SJCRH30 (cell line): ENCODE data around the gene SLC35C1. TPM values are rescaled to one million over a fixed set of nuclear protein-coding genes. Genes with fewer than 3 reads are reported as not detected.
"Not testable (repeated sequence)": the region's sequence is repeated elsewhere in the genome, so short reads cannot be mapped to it uniquely, and the experiment has no call there.

ENCODE experiments used
- DNase-seq, 2 experiments: peaks; one replicate each; pipeline ENCODE4 v3.0.0-alpha.2; 2015 to 2020
- H3K27ac ChIP-seq: fragments of 250-450 bp; sonication (Bioruptor Pico); 2 replicates; pipeline ENCODE4 v1.5.1; 2020; ENCODE audit warnings: mild to moderate bottlenecking, moderate library complexity
- H3K27me3 ChIP-seq: fragments of 250-450 bp; sonication (Bioruptor Pico); 2 replicates; pipeline ENCODE4 v1.5.1; 2020; ENCODE audit warnings: mild to moderate bottlenecking, moderate library complexity
- H3K36me3 ChIP-seq: fragments of 250-450 bp; sonication (Bioruptor Pico); 2 replicates; pipeline ENCODE4 v1.5.1; 2020; ENCODE audit warnings: mild to moderate bottlenecking, moderate library complexity
- H3K4me1 ChIP-seq: fragments of 250-450 bp; sonication (Bioruptor Pico); 2 replicates; pipeline ENCODE4 v1.5.1; 2020; ENCODE audit warnings: mild to moderate bottlenecking, moderate library complexity
- H3K4me3 ChIP-seq: fragments of 250-450 bp; sonication (Bioruptor Pico); 2 replicates; pipeline ENCODE4 v1.5.1; 2020; ENCODE audit warnings: mild to moderate bottlenecking, moderate library complexity
- H3K9me3 ChIP-seq: fragments of 250-450 bp; sonication (Bioruptor Pico); replicated peaks from 2 replicates; pipeline ENCODE4 v1.5.1; 2020; ENCODE audit warnings: mild to moderate bottlenecking, moderate library complexity
- total RNA-seq: library from RNA; depleted of rRNA; stranded (reverse); fragments of >200 nt; shearing (Covaris generic); gene quantifications from 2 replicates; pipeline ENCODE4 v1.2.3, GENCODE V29; 2014

SLC35C1 gene
- total RNA-seq, 1 experiment from 2014 or later: 3.3 TPM

DNA sequence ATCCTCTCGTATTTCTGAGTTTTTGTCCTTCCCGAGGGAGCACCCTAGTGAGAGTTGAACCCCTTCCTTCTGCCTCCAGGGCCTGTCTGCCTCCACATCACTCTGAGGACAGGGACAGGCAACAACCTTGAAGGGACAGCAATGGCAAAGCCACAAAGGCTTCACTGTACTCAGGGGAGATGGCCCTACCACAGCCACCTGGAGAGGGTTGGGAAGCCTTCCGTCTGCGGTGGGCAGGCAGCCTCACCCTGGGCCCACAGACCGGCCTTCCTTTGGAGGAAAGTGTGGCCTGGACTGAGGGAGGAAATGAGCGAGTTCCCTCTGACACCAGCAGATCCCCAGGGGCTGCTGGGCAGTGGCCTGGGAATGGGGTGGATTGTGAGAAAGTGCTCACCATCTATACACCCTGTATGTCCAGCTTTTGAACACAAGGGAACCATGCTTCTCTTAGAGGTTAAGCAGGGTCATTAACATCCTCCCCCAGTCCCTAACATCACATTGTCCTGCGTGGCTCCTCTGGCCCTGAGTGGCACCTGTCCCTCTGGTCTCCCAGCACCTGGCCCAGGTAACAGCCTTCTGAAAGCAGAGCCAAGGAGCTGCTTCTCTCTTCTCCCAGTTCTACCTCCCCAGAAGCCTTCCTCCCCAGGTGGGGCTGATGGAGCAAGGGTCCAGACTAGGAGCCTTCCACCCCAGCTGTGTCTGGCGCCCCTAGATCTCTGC, 6.8 kb downstream of the SLC35C1 start:
- H3K27ac ChIP-seq: no peak overlapping the region
- DNase-seq: no peak
- H3K27me3 ChIP-seq: no peaks in the 10 kb centered on the region
- no peak overlapping the region for H3K4me3 ChIP-seq
- no peaks in the 10 kb centered on the region for H3K4me1 ChIP-seq
- no peaks in the 10 kb centered on the region for H3K36me3 ChIP-seq
- no peaks in the 10 kb centered on the region for H3K9me3 ChIP-seq

DNA sequence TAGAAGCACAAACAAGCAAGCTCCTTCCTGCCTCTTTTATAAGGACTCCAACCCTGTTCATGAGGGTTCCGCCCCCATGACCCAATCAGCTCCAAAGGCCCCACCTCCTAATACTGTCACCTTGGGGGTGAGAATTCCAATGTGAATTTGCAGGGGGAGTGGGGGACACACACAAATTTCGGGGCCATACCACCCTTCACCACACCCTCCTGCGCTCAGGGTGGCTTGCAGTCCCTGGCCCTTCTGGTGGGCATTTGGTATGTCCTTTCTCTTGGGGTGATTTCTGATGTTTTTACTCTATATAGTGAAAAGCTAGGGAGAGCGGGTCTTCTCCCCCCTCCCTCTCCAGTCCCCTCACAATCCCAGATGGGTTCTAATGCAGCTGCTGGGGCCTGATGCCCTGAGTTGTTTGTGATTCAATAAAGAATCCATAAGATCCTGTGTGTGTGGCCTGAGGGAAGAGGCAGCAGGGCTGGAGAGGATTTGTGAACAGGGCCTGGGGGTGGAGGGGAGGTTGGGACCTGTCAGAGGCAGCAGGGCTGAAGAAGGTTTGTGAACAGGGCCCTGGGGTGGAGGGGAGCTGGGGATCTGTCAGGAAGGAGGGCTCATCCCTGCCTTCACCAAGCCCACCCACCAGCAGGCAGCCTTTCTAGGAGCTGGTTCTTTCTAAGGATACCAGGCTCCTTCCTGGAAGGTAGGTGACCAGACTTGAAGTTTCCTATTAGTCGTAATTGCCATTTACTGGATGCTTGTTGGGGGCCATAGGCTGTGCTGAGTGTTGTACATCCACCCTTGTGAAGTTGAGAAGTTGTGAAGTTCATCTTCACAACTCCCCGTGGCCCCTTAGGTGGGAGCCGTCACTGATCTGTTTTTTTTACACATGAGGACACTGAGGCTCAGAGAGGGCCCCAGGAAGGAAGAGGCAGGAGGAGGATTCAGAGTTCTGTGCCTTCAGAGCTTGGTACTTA, 7.9 kb downstream of the SLC35C1 start:
- Histone ChIP-seq H3K27ac (no peak overlapping the region), H3K4me3 (no peak overlapping the region), H3K9me3 (no peaks in the 10 kb centered on the region), H3K36me3 (no peaks in the 10 kb centered on the region), H3K4me1 (no peaks in the 10 kb centered on the region), H3K27me3 (no peaks in the 10 kb centered on the region)
- no peak for DNase-seq

DNA sequence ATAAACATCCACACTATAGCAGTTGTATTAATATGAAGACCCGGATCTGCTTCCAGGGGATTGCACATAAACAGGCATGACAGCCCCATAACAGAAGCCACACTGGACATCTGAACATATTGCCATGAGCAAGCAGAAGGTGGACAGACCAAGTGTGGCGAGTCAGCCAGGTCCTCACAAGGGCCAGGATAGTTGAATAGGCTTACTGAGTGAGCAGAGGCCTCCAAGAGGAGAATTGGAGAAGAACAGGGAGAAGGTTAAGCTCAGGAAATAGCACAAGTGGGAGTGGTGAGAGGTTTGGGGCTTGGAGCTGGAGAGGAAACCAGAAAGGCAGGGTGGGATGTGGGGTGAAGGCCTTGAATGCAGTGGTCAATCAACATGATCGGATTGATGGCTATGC, 10.8 kb downstream of the SLC35C1 start:
- peak in 1 of 2 experiments; percentile 22 for DNase-seq
- Histone ChIP-seq H3K36me3 (no peaks in the 10 kb centered on the region), H3K9me3 (no peaks in the 10 kb centered on the region), H3K27ac (no peak overlapping the region), H3K4me1 (no peaks in the 10 kb centered on the region), H3K4me3 (no peak overlapping the region), H3K27me3 (no peaks in the 10 kb centered on the region)

GRCh38 chr11:45816614-45817013, 11.7 kb downstream of the SLC35C1 start:
- H3K27me3 ChIP-seq: no peaks in the 10 kb centered on the region
- no peaks in the 10 kb centered on the region for H3K36me3 ChIP-seq
- no peaks in the 10 kb centered on the region for H3K4me1 ChIP-seq
- no peaks in the 10 kb centered on the region for H3K9me3 ChIP-seq
- no peak for DNase-seq
- no peak overlapping the region for H3K4me3 ChIP-seq
- H3K27ac ChIP-seq: no peak overlapping the region

GRCh38 chr11:45817191-45817590, 12.2 kb downstream of the SLC35C1 start:
- no peaks in the 10 kb centered on the region for H3K36me3 ChIP-seq
- no peaks in the 10 kb centered on the region for H3K27me3 ChIP-seq
- DNase-seq: no peak
- no peak overlapping the region for H3K27ac ChIP-seq
- no peaks in the 10 kb centered on the region for H3K9me3 ChIP-seq
- no peaks in the 10 kb centered on the region for H3K4me1 ChIP-seq
- no peak overlapping the region for H3K4me3 ChIP-seq

- Histone ChIP-seq H3K27ac (no peak overlapping the region), H3K9me3 (no peaks in the 10 kb centered on the region), H3K4me3 (no peak overlapping the region), H3K4me1 (no peaks in the 10 kb centered on the region), H3K36me3 (no peaks in the 10 kb centered on the region), H3K27me3 (no peaks in the 10 kb centered on the region)
- no peak for DNase-seq
Observed at GRCh38 chr11:45818961-45819605, 14.1 kb downstream of the SLC35C1 start.

DNA sequence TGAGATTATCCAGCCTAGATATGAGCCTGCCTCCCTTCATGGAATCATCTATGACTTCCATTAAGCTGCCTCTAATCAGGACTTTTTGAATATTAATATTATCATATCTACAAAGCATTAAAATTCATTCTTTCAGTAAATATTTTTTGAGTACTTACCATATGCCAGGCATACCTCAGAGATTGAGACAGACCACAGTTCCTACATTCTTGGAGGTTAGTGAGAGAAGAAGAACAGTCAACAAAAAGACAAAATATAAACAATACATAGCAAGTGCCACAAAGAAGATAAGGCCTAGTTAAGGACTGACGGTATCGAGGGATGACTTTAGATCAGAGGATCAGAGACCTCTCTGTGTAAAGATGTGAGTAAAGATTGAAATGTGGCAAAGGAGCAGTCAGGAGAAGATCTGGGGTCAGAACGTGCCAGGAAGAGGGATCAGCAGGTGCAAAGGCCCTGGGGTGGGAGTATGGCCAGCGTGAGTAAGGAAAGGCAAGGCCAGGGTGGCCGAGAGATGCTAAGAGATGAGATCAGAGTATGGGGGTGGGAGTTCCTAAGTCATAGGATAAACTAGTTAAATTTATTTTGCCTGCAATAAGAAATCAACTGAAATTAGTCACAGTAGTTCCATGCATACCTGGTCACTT, 15.4 kb downstream of the SLC35C1 start:
- H3K9me3 ChIP-seq: no peaks in the 10 kb centered on the region
- H3K4me1 ChIP-seq: no peaks in the 10 kb centered on the region
- H3K27me3 ChIP-seq: no peaks in the 10 kb centered on the region
- no peak overlapping the region for H3K4me3 ChIP-seq
- no peak overlapping the region for H3K27ac ChIP-seq
- H3K36me3 ChIP-seq: no peaks in the 10 kb centered on the region
- no peak for DNase-seq

GRCh38 chr11:45826492-45826891, 21.5 kb downstream of the SLC35C1 start:
- H3K36me3 ChIP-seq, DNase-seq, H3K27ac ChIP-seq, H3K27me3 ChIP-seq, H3K9me3 ChIP-seq, H3K4me1 ChIP-seq, H3K4me3 ChIP-seq: not testable (repeated sequence)

DNA sequence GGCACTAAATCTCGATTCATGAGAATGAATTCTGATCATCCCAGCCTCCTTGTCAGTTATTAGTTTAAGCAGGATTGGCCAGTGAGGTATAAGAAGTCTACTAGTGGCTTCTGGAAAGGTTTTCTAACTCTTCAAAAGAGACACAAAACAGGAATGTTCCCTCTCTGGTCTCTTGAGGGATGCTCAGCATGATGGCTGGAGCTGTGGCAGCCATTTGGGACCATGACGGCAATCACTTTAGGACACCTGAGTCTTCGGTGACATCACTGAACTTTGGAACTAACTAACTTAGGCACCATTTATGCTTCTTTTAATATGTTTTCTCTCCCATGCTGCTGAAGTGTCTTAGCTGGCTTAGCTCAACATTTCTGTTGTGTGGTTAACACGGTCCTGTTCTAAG, 22.2 kb downstream of the SLC35C1 start:
- Histone ChIP-seq H3K9me3 (no peaks in the 10 kb centered on the region), H3K27me3 (peaks cover 7% of the 10 kb centered on the region), H3K27ac (no peak overlapping the region), H3K4me1 (no peaks in the 10 kb centered on the region), H3K4me3 (no peak overlapping the region), H3K36me3 (no peaks in the 10 kb centered on the region)
- no peak for DNase-seq

DNA sequence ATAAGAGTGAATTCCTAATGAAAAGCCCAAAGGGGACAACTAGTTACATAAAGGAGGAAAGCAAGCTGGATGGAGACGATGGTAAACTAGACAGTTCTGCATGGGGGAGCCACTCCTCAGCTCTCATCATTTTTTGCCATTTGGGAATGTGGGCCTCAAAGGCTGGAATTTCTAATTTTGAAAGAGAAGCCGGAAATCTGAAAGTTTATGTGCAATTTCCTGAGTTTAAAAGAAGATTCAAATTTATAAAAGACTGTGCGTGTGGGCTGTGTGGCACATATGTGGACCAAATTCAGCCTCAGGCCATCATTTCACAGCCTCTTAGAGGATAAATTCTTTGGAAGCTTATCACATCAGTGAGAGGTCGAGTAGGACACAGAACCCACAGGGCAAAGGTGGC, 24.0 kb downstream of the SLC35C1 start:
- DNase-seq: no peak
- no peaks in the 10 kb centered on the region for H3K36me3 ChIP-seq
- H3K4me3 ChIP-seq: no peak overlapping the region
- no peaks in the 10 kb centered on the region for H3K9me3 ChIP-seq
- no peaks in the 10 kb centered on the region for H3K4me1 ChIP-seq
- H3K27me3 ChIP-seq: peaks cover 7% of the 10 kb centered on the region
- H3K27ac ChIP-seq: no peak overlapping the region

- H3K4me3 ChIP-seq: no peak overlapping the region
- no peaks in the 10 kb centered on the region for H3K4me1 ChIP-seq
- no peak for DNase-seq
- H3K36me3 ChIP-seq: no peaks in the 10 kb centered on the region
- no peaks in the 10 kb centered on the region for H3K9me3 ChIP-seq
- peaks cover 10% of the 10 kb centered on the region for H3K27me3 ChIP-seq
- no peak overlapping the region for H3K27ac ChIP-seq
Observed at GRCh38 chr11:45830596-45830995, 25.6 kb downstream of the SLC35C1 start.

- Histone ChIP-seq H3K27ac (no peak overlapping the region), H3K36me3 (no peaks in the 10 kb centered on the region), H3K27me3 (peaks cover 10% of the 10 kb centered on the region), H3K9me3 (no peaks in the 10 kb centered on the region), H3K4me1 (no peaks in the 10 kb centered on the region), H3K4me3 (no peak overlapping the region)
- no peak for DNase-seq
Observed at GRCh38 chr11:45832811-45833441, 28.0 kb downstream of the SLC35C1 start.

- Histone ChIP-seq H3K4me3 (no peak overlapping the region), H3K27me3 (peaks cover 10% of the 10 kb centered on the region), H3K4me1 (no peaks in the 10 kb centered on the region), H3K27ac (no peak overlapping the region), H3K36me3 (no peaks in the 10 kb centered on the region), H3K9me3 (no peaks in the 10 kb centered on the region)
- no peak for DNase-seq
Observed at GRCh38 chr11:45833761-45834160, 28.8 kb downstream of the SLC35C1 start.

DNA sequence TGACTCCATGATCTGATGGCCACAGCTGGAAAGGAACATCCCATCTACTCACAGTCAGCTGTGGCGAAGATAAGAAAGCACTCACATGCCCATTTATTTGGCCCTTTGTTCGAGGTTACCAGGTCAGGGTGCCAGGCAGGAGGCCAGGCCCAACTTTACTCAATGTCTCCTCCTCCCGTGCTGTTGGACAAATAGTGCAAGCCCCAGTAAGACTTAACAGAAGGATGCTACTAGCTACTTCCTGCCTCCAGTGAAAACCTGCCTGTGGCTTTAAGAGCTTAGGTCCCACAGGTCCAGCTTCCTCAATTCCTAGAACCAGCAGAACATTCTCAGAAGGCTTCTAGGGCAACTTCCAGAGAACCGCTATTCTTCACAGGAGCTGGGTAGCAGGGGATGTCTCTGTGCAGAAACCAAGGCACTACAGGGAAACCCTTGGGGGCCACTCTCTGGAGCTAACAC, 29.4 kb downstream of the SLC35C1 start:
- no peak overlapping the region for H3K27ac ChIP-seq
- H3K4me3 ChIP-seq: no peak overlapping the region
- no peak for DNase-seq
- H3K36me3 ChIP-seq: no peaks in the 10 kb centered on the region
- H3K27me3 ChIP-seq: peaks cover 10% of the 10 kb centered on the region
- no peaks in the 10 kb centered on the region for H3K9me3 ChIP-seq
- no peaks in the 10 kb centered on the region for H3K4me1 ChIP-seq
